Activated T-helper 9 cell treated with anti-CD3 and anti-CD28 coated beads, Interleukin-2, amount 50 U/mL, for 16 hours (primary cell): Measurements from ENCODE around the gene SRC.
A peak's percentile ranks its signal among the peaks of the same experiment; 100 is the strongest.

ENCODE experiments used
- DNase-seq: peaks from one replicate; pipeline ENCODE4 v3.0.0-alpha.2; 2020; ENCODE audit warnings: low read depth

SRC gene

GRCh38 chr20:37383229-37383989 lies 37.5 kb downstream of the SRC start:
- DNase-seq, result no peak

DNA sequence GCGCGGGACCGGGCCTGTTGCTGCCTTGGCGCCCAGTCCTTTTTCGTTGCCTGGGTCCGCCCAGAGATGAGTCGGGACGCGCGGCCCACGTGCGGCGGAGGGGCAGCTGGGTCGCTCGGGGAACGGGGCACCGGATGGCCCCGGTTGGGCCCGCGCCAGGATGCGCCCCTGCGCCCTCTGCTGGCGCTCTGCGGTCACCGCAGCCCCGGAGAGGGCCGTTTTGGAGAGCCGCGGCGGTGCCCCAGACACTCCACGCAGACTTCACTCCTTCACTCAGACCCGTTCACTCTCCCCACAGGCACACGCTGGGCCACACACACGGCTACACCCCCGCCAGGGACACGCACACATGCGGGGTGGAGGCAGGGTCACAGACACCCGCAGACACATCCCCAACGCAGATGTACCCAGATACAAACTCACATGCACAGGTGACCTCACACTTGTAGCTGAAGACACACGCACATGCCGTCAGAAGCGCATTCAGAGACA lies 38.8 kb downstream of the SRC start:
- peak; percentile 72 for DNase-seq

DNA sequence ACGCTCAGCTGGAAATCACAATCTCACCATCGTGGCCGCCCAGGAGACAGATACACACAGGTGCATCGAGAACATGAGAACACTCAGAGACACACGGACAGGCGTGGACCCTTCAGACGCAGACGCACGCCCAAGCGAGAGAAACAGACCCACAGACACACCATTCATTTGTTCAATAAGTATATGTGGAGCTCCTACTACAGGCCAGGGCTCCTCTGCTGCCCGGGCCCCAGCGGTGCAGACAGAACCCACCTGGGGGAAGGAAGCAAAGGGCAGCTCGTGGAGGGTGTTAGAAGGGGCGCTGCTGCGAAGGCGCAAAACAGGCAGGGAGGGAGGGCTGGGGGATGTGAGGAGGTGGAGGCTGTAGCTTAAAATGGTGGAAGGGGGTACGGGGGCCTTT lies 39.2 kb downstream of the SRC start:
- DNase-seq, result no peak

DNA sequence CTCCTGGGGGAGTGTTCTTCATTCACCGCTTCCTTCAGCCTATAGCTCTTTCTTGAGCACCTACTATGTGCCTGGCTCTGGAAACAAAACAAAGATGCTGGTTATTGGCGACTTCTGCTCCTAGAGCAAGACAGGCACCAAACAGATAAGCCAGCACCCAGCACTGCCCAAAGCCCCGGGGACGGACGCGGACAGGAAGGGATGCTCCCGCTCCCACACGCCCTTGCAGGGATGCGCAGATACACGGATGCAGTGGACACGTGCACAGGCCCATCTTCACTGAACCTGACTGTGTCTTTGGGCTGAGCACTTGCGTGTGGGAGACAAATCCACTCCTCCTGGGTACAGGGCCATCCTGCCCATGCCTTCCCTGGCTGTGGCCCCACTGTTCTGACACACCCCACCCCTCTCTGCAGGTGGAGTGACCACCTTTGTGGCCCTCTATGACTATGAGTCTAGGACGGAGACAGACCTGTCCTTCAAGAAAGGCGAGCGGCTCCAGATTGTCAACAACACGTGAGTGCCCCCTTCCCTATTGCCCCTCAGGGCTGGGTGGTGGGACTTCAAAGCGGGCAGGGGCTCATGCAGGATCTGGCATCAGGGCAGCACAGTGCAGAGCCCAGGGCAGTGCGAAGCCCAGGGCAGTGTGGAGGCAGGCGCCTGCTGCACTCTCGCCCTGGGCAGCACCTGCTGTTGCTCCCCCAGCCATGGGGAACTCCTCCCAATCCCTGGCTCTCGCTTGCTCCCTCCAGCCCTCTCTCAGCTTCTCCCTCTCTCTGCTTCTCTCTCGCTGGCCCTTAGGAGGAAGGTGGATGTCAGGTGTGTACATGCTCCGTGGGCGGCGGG lies 39.9 kb downstream of the SRC start:
- no peak for DNase-seq

DNA sequence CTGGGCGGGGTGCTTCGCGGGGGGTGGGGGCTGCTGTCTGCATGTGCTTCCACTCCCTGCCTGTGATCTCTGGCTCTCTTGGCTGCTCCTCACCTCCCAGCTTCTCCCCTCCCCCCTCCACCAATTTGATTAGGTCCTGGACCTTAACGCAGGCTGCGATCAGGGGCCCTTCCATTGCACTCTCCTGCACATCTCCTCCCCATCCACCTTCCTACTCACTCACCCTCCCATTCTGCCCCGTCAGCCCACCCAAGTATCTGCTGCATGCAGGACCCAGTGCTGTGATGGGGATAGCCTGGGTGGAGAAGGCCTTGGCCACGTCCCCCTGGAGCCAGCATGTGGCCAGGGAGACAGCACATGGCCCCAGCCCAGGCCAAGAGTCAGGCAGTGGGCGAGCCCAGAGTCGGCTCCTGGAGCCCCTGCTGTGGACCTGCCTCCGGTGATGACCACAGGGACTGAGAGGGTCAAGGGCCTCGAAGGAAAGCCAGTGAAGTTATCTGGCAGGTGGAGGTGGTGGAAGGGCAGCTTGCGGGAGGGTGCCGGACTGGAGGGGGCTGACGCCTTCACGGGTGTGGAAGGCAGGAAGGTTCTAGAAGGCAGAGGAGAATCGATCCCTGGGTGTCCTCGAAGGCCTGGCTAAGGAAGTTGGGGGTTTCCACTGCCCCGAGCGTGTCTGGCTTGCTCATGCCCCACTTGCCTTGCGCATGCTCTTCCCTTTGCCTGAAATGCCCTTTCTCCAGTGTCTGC lies 40.7 kb downstream of the SRC start:
- no peak for DNase-seq

DNA sequence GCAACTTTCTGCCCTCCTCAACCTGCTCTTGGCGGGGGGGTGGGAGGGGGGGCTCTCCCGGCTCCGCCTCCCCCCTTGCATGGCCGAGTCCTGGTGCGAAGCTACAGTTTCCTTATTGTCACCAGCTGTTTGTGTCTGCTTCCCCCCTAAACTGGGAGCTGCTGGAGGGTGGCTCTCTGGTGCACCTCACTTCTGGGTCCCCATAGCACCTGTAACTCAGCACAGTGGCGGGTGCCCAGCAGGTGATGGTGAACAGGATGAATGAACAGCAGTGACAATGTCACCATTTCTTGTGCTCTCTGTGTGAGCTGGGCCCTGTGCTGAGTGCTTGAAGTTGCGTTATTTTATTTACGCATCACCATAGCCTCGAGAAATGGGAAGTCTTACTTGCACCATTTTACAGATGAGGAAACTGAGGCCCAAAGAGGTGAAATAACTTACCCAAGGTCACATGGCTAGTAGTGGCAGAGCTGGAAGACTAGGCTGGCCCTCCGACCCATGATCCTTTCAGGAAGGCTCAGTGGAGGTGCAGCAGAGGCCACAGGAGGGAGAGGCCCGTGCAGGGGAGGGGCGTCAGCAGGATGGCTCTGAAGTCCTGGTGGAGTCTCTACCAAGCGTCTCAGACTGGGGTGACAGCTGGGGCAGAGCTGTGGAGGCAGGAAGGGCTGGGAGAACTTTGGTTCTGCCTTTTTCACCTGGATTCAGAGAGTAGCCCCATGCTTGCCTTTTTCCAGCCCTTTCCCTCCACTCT lies 41.8 kb downstream of the SRC start:
- no peak for DNase-seq

DNA sequence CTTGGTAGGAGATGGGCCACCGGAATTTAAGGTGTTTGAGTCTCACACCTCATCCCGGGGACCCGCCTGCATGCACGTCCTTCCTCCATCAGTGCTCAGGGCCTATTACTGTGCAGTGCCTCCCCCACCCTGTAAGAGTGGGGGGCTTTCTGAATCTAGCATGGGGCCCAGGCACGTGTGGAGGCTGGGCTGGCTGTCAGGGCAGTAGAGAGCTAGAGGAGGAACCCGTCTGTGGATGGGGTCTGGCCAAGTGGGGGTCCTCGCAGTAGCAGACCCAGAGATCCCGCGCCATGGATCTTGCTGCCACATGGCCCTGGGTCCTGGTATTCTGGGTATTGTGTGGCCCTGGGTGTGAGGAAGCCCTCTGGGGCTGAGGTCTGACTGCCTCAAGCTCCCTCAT lies 42.9 kb downstream of the SRC start:
- no peak for DNase-seq

DNA sequence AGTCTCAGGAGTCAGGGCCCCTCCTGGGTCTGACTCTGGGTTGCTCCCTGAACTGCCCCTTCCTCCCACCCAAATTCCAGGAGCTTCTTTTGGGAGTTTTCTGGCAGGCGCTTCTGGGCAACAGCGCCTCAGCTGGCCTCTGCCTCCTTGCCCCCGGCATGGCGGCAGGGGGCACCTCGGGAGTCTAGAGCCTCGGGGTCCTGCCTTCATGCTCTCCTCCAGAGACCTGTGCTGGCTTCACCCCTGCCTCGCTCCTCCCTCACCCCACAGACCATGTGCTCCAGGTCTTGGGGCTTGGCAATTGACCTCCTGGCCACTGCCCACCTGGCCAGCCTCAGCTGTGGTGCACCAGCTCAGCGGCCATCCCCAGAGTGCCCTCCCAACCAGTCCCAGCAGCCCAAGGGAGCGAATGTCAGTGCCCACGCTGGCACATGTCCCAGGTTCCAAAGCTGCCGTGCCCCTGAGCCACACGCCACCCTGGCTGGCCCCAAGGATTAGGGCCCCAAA lies 43.4 kb downstream of the SRC start:
- no peak for DNase-seq

GRCh38 chr20:37389844-37390275 lies 43.9 kb downstream of the SRC start:
- no peak for DNase-seq

DNA sequence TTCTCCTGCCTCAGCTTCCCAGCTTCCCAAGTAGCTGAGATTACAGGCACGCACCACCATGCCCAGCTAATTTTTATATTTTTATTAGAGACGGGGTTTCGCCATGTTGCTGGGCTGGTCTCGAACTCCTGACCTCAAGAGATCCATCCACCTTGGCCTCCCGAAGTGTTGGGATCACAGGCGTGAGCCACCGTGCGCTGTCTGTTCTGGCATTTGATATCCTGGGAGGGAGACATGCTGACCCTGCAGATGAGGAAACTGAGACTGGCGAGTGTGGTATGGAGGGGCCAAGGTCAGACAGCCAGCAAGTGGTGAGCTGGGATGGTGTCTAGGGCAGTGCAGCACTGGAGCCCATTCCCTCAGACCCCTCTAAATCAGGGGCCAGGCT lies 44.6 kb downstream of the SRC start:
- no peak for DNase-seq

DNA sequence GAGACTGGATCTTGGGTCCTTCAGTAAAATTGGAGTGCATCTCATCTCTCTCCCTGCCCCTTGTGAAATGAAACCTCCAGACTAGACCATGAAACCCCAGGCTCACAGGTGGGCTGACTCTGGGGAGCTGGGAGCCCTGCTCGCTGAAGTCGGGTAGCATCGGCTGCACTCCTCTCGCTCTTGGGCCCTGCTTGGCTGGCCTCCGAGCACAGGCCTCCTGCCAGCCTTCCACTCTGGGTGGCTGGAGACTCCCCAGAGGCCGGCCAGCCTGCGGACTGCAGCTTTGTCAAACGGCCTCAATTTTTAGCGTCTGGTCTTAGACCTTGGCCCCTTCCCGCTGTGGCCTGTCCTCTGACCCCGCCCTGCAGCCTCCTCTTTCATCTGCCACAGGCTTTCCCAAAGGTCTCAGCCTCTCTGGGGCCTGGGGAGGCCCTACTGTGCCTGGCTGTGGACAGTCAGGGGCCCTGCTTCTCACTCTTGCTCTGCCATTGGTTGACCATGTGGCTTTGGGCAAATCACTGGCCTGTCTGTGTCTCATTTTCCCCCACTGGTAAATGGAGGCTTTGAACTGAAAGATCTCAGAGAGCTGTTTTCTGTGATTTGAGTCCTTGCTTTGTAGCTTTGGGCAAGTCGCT lies 45.1 kb downstream of the SRC start:
- DNase-seq, result no peak

GRCh38 chr20:37392441-37393195 lies 46.7 kb downstream of the SRC start:
- no peak for DNase-seq

DNA sequence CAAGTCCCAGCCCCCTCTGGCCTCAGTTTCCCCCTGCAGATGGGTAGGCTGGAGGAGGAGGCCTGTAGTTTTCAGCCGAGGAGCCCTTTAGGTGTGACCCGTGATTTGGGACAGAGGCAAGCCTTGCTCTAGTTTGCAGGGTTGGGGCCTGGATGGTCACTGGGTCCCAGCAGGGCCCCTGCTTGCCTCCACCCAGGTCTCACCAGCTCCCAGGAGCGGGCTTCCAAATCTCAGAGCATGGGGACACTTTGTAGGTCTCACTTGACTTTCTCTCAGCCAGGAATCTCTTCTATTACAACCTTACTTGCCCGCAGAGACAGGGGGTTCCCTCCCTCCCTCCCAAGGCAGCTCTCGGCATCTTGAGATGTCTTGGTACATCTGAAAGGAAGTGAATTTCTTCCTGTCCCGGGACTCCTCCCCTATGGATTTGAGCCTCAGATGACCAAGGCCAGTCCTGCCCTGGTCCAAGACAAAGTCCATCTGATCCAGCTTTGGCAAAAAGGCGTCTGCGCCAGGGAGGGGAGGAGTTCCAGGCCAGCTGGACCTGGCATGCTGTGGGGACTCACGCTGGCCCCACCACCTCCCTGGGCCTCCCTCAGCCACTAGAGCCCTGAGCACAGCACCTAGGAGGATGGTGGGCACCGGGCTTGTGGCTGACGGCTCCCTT lies 47.4 kb downstream of the SRC start:
- no peak for DNase-seq

GRCh38 chr20:37393863-37394542 lies 48.1 kb downstream of the SRC start:
- DNase-seq, result no peak

DNA sequence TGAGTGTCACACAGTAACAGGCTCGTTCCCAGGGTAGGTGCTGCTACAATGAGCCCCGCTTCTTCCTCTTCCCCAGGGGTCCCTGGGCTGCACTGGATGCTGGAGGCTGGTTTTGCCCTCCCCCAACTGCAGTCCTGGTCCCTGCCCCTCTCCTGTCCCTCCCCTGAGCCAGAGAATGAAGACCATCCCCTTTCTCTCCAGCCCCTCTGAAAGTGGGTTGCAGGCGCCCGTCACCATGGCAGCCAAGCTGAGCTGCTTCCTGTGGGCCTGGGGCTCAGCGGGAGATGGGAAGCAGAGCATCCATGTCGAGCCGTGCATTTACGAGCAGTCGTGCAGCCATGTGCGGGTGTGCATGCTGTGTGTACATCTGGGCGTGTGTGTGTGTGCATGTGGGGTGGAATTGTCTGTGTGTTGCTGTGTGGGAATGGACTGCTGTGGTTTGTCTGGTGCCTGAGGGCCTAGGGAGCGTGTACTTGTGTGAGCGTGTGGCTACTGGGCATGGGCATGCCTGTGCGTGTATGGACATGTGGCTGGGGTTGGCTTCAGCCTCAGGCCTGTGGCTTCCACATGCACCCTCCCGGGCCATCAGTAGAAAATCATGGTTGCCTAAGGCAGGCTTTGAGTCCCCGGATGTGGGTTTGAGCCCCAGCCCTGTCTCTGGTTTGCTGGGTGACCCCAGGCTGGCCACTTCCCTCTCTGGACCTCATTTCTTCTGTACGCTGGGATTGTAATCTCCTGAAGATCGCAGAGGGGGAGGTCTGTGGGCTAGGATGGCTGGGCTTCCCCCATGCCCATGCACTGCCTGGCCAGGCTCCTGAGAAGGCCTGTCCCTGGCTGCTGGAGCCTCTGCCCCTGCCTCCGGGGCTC lies 48.8 kb downstream of the SRC start:
- no peak for DNase-seq

DNA sequence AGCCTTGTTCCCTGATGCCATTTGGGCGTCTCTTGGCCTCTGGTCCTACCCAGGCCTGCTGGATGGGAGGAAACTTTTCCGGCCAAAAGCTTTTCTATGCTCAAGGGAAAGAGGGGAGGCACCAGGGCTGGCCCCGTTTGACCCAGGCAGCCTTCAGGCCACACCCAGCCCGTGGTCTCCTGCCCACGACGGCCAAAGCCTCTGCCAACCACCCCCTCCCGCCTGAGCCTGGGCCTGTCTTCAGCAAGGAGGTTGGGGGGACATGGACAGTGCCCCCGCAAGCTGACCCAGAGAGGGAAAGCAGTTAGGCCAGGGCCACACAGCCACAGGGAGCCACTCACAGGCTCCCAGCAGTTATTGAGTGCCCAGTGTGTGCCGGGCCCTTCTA lies 49.5 kb downstream of the SRC start:
- DNase-seq, result no peak

- no peak for DNase-seq
Observed at GRCh38 chr20:37395921-37396415, 50.0 kb downstream of the SRC start.
